OCI-LY3 (cell line): ENCODE results near the gene CSE1L.

Source experiments
- CTCF ChIP-seq: fragments of 200-600, 300-600 bp; sonication (generic); IDR thresholded peaks from 2 replicates; pipeline ENCODE4 v1.5.1; 2014; ENCODE audit warnings: antibody characterized with exemption, low read length, low read depth
- EZH2phosphoT487 ChIP-seq: fragments of 200-600 bp; shearing (Covaris generic); IDR thresholded peaks from 2 replicates; pipeline ENCODE4 v1.6.1; 2018; ENCODE audit warnings: antibody characterized with exemption, mixed run types, low read depth

- TF ChIP-seq CTCF (no peak), EZH2phosphoT487 (no peak)
Measured at GRCh38 chr20:49112596-49113274, 66.6 kb downstream of the CSE1L start.
